ENCODE measurements around the gene C4orf50.

C4orf50 gene

DNA sequence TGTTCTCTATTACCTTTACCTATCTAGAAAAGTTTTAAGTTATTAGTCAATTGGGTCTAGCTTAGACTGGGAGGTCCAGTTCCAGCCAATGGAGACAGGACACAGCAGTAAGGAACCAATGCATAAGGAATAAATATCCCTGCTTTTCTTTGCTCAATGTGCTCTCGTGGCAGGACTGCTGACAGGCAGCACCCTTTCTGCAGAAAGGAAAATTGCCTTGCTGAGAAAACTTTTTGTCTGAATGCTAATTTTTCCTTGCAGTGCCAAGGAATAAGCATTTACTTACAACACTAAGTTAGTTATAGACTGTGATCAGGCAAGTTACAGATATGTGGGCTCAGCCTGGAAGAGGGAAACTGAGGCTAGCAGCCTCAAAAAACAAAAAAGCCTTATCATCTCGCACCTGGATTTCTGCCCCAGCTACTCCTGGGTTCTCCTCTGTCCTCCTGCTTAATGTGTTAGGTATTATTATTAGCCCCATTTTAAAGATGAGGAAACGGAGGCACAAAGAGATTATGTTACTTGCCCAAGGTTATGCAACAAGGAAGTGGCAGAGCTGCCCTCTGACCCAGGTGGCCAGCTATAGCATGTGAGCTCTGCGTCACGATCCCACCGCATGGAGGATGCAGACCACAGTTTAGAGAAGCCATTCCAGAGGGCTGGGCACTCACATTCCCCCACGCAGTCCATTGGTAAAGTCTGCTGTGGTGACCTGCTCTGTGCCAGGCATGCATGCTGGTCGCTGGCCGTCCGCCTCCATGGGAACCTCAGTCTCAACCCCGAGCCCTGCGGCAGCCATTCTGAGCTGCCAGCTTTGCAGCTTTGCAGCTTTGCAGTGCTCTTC is 40.5 kb upstream of the C4orf50 start:
- TF ChIP-seq, protein P1, sequence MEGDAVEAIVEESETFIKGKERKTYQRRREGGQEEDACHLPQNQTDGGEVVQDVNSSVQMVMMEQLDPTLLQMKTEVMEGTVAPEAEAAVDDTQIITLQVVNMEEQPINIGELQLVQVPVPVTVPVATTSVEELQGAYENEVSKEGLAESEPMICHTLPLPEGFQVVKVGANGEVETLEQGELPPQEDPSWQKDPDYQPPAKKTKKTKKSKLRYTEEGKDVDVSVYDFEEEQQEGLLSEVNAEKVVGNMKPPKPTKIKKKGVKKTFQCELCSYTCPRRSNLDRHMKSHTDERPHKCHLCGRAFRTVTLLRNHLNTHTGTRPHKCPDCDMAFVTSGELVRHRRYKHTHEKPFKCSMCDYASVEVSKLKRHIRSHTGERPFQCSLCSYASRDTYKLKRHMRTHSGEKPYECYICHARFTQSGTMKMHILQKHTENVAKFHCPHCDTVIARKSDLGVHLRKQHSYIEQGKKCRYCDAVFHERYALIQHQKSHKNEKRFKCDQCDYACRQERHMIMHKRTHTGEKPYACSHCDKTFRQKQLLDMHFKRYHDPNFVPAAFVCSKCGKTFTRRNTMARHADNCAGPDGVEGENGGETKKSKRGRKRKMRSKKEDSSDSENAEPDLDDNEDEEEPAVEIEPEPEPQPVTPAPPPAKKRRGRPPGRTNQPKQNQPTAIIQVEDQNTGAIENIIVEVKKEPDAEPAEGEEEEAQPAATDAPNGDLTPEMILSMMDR (conservative IDR thresholded peaks at IDR 0.05; ENCODE audit: low read depth, low read length) = no peak

DNA sequence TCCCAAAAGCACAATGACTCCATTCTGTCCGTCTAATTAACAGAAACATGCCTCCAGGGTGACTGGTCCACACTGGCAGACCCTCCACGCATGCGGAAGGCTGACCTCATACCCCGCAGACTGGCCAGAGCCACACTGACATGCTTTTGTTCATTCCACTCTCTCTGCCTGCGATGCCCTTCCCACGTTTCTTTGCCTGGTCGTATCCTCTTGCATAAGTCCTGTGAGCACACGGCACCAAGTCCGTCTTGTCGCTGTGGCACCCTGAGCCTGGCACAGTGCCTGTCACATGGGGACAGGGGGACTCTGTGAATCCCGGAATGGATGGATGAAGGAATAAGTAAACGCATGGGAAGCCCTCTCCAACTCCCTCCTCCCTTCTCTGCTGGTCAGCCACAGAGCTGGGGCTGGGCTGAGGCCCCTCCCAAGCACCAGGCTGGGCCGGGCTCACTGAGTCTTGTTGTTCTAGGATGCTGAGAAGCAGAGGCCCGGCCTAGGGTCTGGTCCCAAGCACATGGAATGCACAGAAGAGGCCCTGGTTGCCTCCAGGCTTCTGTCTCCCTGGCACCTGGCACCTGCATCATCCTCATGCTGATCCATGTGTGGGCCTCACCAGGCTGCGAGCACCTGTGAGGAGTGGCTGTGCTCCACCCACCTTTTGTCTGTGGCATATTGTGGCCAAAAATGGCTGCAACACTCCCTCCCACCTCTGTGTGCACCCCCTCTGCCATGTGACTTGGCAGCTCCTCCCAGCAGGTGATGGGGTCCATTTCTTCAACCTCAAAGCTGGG is 38.9 kb upstream of the C4orf50 start:
- TF ChIP-seq, protein P1 (conservative IDR thresholded peaks at IDR 0.05; ENCODE audit: low read depth, low read length) = no peak
- DNase-seq (ENCODE audit: low read depth) = no peak
- H3K4me3 ChIP-seq (ENCODE audit: low read length) = no peak overlapping the region

More for the DNA sequence above, 40.5 kb upstream of the C4orf50 start:
- DNase-seq (ENCODE audit: low read depth) = no peak
- no peak overlapping the region for H3K4me3 ChIP-seq (ENCODE audit: low read length)

DNA sequence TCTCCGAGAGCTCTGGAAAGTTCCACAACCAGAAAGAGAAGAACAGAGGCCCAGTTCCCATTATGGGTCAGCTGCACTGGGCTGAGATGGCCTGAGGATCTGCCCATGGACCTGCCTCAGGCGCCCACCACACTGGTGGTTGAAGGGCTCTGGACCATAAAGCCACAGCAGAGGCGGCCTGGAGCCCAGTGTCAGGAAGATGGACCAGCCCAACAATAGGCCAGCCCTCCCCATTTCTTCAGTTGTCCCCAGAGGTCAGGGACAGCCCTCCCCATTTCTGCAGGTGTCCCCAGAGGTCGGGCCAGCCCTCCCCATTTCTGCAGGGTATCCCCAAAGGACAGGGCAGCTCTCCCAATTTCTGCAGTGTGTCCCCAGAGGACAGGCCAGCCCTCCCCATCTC is 37.2 kb upstream of the C4orf50 start:
- no peak for DNase-seq (ENCODE audit: low read depth)

DNA sequence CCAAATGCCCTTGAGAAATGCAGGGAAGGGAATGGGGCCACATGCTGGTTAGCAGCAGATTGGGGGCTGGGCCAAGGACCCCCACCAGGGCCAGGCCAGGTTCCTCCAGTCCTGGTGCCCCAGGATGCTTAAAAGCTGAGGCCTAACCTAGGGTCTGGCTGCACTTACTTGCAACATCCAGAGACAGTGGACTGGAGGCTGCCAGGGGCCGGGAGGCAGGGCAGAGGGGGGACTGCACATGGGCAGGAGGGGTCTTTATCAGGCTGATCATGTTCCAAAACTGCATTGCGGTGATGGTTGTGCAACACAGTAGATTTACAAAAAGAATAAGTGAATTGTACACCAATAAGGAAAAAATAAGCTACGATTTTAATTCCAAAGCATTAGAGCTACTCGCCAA is 36.8 kb upstream of the C4orf50 start:
- H3K4me3 ChIP-seq (ENCODE audit: low read length) = no peak overlapping the region
- TF ChIP-seq, protein P1 (conservative IDR thresholded peaks at IDR 0.05; ENCODE audit: low read depth, low read length) = no peak
- no peak for DNase-seq (ENCODE audit: low read depth)

More for the DNA sequence above, 37.2 kb upstream of the C4orf50 start:
- H3K4me3 ChIP-seq (ENCODE audit: low read length) = no peak overlapping the region
- TF ChIP-seq, protein P1 (conservative IDR thresholded peaks at IDR 0.05; ENCODE audit: low read depth, low read length) = no peak

DNA sequence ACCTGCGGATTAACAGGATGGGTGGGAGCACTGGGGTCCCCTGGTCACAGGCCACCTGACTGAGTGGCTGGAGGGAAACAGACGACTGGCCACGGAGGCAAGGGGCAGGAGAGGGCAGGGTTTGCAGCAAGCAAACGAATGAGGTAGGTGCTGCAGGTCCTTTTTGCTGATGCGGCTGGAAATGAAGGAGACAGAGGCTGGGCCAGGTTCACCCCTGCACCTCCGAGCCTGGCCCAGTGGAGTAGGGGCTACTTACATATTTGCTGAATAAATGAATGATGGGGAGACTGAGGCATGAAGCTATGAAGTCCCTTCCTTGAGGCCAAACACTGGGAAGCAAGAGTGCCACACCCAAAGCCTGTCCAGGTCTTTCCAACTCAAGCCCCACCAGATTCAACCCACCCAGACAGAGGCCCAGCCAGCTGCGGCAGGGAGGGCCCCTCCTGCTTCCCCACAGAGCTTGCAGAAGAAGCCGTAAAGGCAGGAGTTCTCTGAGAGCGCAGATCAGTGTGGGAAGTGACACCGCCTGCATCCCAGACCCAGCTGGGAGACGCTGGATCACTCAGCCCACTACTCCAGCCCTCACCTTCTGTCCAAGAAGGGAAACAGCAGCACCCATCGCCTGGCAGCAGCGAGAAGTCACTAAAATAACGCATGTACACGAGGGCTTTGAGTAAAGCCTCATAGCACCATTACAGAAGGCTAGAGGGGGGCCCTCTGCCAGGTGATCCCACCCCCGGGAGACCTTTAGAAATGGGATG is 36.1 kb upstream of the C4orf50 start:
- no peak overlapping the region for H3K4me3 ChIP-seq (ENCODE audit: low read length)
- TF ChIP-seq, protein P1 (conservative IDR thresholded peaks at IDR 0.05; ENCODE audit: low read depth, low read length) = no peak
- DNase-seq (ENCODE audit: low read depth) = no peak

DNA sequence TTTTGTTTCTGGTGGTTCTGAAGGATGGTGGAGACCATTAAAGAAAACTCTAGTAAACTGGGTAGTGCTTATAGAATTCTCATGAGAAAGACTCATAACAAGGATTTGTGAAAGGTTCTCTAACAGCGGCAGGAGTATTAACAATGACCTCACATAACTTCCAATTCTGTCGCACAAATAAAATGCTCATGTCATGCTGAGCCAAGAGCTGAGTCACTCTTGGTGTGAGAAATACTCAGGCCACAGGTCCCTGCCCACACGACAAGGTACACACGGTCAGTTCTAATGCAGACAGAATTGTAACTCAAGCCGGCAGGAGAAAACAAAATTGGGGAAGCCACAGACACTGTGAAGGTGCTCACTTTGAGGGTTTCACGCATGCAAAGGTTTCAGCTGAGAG is 34.4 kb upstream of the C4orf50 start:
- H3K4me3 ChIP-seq (ENCODE audit: low read length) = no peak overlapping the region
- TF ChIP-seq, protein P1 (conservative IDR thresholded peaks at IDR 0.05; ENCODE audit: low read depth, low read length) = no peak
- DNase-seq (ENCODE audit: low read depth) = no peak
